ENCODE data around the gene KIAA1755. TPM values are rescaled to one million over a fixed set of nuclear protein-coding genes. Genes with fewer than 3 reads are reported as not detected.

KIAA1755 gene
- total RNA-seq = 5.4 TPM
- long read RNA-seq, full-length matches to known transcripts = 6 of 16 reads
- long read RNA-seq, partial matches to known transcripts = 4 of 16 reads
- long read RNA-seq, other reads (novel, unspliced or antisense) = 6 of 16 reads

- ATAC-seq (ENCODE audit: poor library complexity) (peak; percentile 85), DNase-seq (peak; percentile 71)
- intact Hi-C loops (cut with DNase I) = no loop called here
Measured at GRCh38 chr20:38260378-38261053, at the start of gene KIAA1755. Gene KIAA1755 (minus strand): TSS chr20:38260735. CDS start chr20:38260500, 235 bp downstream.

GRCh38 chr20:38308447-38308846 is 47.9 kb upstream of the KIAA1755 start:
- intact Hi-C loops (cut with DNase I) = no loop called here
- DNase-seq (no peak), ATAC-seq (ENCODE audit: poor library complexity) (no peak)

- ATAC-seq (ENCODE audit: poor library complexity) (no peak), DNase-seq (no peak)
- intact Hi-C loops (cut with DNase I) = no loop called here
Measured at GRCh38 chr20:38308047-38308438, 47.5 kb upstream of the KIAA1755 start.

GRCh38 chr20:38307371-38308046 is 47.0 kb upstream of the KIAA1755 start:
- ATAC-seq (ENCODE audit: poor library complexity) (no peak), DNase-seq (no peak)
- intact Hi-C loops (cut with DNase I) = no loop called here

- intact Hi-C loops (cut with DNase I) = no loop called here
- DNase-seq = no peak
- no peak for ATAC-seq (ENCODE audit: poor library complexity)
Measured at GRCh38 chr20:38306379-38306778, 45.8 kb upstream of the KIAA1755 start.

GRCh38 chr20:38305541-38305940 is 45.0 kb upstream of the KIAA1755 start:
- DNase-seq (no peak), ATAC-seq (ENCODE audit: poor library complexity) (no peak)
- intact Hi-C loops (cut with DNase I) = no loop called here

GRCh38 chr20:38304845-38305447 is 44.4 kb upstream of the KIAA1755 start:
- no peak for ATAC-seq (ENCODE audit: poor library complexity)
- intact Hi-C loops (cut with DNase I) = no loop called here
- DNase-seq = peak; percentile 65

- intact Hi-C loops (cut with DNase I) = no loop called here
- peak; percentile 74 for DNase-seq
- ATAC-seq (ENCODE audit: poor library complexity) = no peak
Measured at GRCh38 chr20:38303908-38304379, 43.4 kb upstream of the KIAA1755 start, which contains the start of gene BPI. Gene BPI (plus strand): TSS chr20:38304156. CDS start chr20:38304224, 68 bp downstream.

- DNase-seq (no peak), ATAC-seq (ENCODE audit: poor library complexity) (no peak)
- intact Hi-C loops (cut with DNase I) = no loop called here
Measured at GRCh38 chr20:38302786-38303185, 42.3 kb upstream of the KIAA1755 start.

GRCh38 chr20:38301309-38301708 is 40.8 kb upstream of the KIAA1755 start:
- ATAC-seq (ENCODE audit: poor library complexity) (no peak), DNase-seq (no peak)
- intact Hi-C loops (cut with DNase I) = no loop called here

- ATAC-seq (ENCODE audit: poor library complexity) (no peak), DNase-seq (no peak)
- intact Hi-C loops (cut with DNase I) = no loop called here
Measured at GRCh38 chr20:38300438-38300837, 39.9 kb upstream of the KIAA1755 start.

GRCh38 chr20:38299963-38300362 is 39.4 kb upstream of the KIAA1755 start:
- DNase-seq (no peak), ATAC-seq (ENCODE audit: poor library complexity) (no peak)
- intact Hi-C loops (cut with DNase I) = no loop called here

- intact Hi-C loops (cut with DNase I) = no loop called here
- peak; percentile 88 for DNase-seq
- peak; percentile 89 for ATAC-seq (ENCODE audit: poor library complexity)
Measured at GRCh38 chr20:38298768-38299288, 38.3 kb upstream of the KIAA1755 start.

- intact Hi-C loops (cut with DNase I) = no loop called here
- no peak for ATAC-seq (ENCODE audit: poor library complexity)
- DNase-seq = no peak
Measured at GRCh38 chr20:38297916-38298674, 37.6 kb upstream of the KIAA1755 start.

- ATAC-seq (ENCODE audit: poor library complexity) (no peak), DNase-seq (no peak)
- intact Hi-C loops (cut with DNase I) = no loop called here
Measured at GRCh38 chr20:38296433-38296832, 35.9 kb upstream of the KIAA1755 start.

- no peak for ATAC-seq (ENCODE audit: poor library complexity)
- DNase-seq = no peak
- intact Hi-C loops (cut with DNase I) = no loop called here
Measured at GRCh38 chr20:38295811-38296210, 35.3 kb upstream of the KIAA1755 start.

- ATAC-seq (ENCODE audit: poor library complexity) (no peak), DNase-seq (no peak)
- intact Hi-C loops (cut with DNase I) = no loop called here
Measured at GRCh38 chr20:38294076-38294591, 33.6 kb upstream of the KIAA1755 start.

GRCh38 chr20:38293491-38294065 is 33.0 kb upstream of the KIAA1755 start:
- DNase-seq (no peak), ATAC-seq (ENCODE audit: poor library complexity) (no peak)
- intact Hi-C loops (cut with DNase I) = no loop called here

All from Right ventricle myocardium superior (tissue), 1 donor.